WTC11 (cell line): Measurements from ENCODE around the gene CDK18.

Experiments
- NR1H2 ChIP-seq: sonication (generic); formaldehyde crosslinking; IDR thresholded peaks from 2 replicates; pipeline ENCODE4 v1.9.0; 2021; ENCODE audit warnings: mild to moderate bottlenecking, moderate library complexity, missing genetic modification reagents
- SP1 ChIP-seq: sonication (generic); formaldehyde crosslinking; conservative IDR thresholded peaks from 2 replicates; pipeline ENCODE4 v1.8.1; 2022; ENCODE audit warnings: missing genetic modification reagents
- ZNF425 ChIP-seq: fragments of 250-450 bp; sonication (Bioruptor Pico); conservative IDR thresholded peaks from 2 replicates; pipeline ENCODE4 v1.9.0; 2021; ENCODE audit warnings: mild to moderate bottlenecking

- TF ChIP-seq NR1H2 = no peak
- TF ChIP-seq SP1 (CRISPR knock-in tag) = no peak
- TF ChIP-seq ZNF425 (CRISPR knock-in tag) = no peak
Measured at GRCh38 chr1:205475855-205476254, 28.6 kb upstream of the CDK18 start.
